Measurements from ENCODE around the gene HLA-G.

- TF ChIP-seq CTCF (IDR thresholded peaks at IDR 0.05), result no peak
- no peak for TF ChIP-seq POLR2A (IDR thresholded peaks at IDR 0.05)
Observed at GRCh38 chr6:29828471-29828797, 809 bp downstream of the HLA-G start.
